Mesothelial cell of epicardium (in vitro differentiated cells): ENCODE measurements around the gene DOLPP1. TPM values are rescaled to one million over a fixed set of nuclear protein-coding genes. Genes with fewer than 3 reads are reported as not detected.
"Not testable (repeated sequence)": the region's sequence is repeated elsewhere in the genome, so short reads cannot be mapped to it uniquely, and the experiment has no call there.

Experiments
- DNase-seq, 2 experiments: peaks; one replicate each; pipeline ENCODE4 v3.0.0; 2021; ENCODE audit warnings: low spot score in 2 of 2; ENCODE audit not compliant: unreplicated experiment in 2 of 2
- H3K27ac Mint-ChIP-seq: 2 replicates; pipeline ENCODE4 v1.8.0; 2021; ENCODE audit warnings: mixed read lengths
- H3K27me3 Mint-ChIP-seq: 2 replicates; pipeline ENCODE4 v1.8.0; 2021; ENCODE audit warnings: low read depth, mixed read lengths
- H3K36me3 Mint-ChIP-seq: 2 replicates; pipeline ENCODE4 v1.8.0; 2021; ENCODE audit warnings: mixed read lengths
- H3K4me1 Mint-ChIP-seq: 2 replicates; pipeline ENCODE4 v1.8.0; 2021; ENCODE audit warnings: mixed read lengths
- H3K4me3 Mint-ChIP-seq: 2 replicates; pipeline ENCODE4 v1.8.0; 2021; ENCODE audit warnings: mild to moderate bottlenecking, moderate library complexity, mixed read lengths
- H3K9me3 Mint-ChIP-seq: 2 replicates; pipeline ENCODE4 v1.8.0; 2021; ENCODE audit warnings: mixed read lengths
- CTCF ChIP-seq: fragments of 200-600 bp; sonication (generic); IDR thresholded peaks from one replicate; pipeline ENCODE4 v1.5.0; 2021; ENCODE audit warnings: antibody characterized with exemption; ENCODE audit not compliant: unreplicated experiment
- total RNA-seq: library from RNA; stranded (reverse); gene quantifications from 3 replicates; pipeline ENCODE4 v1.2.1, GENCODE V29; 2021

DOLPP1 gene
- total RNA-seq, 1 donor from 2014 or later: 21.5 TPM

- Mint-ChIP-seq H3K4me1 (no peaks in the 10 kb centered on the region), H3K4me3 (no peak overlapping the region), H3K36me3 (peaks cover 33% of the 10 kb centered on the region), H3K9me3 (no peaks in the 10 kb centered on the region), H3K27me3 (no peaks in the 10 kb centered on the region), H3K27ac (no peak overlapping the region)
- no peak for DNase-seq
- TF ChIP-seq CTCF: no peak
These were observed 46.1 kb downstream of the DOLPP1 start for GRCh38 chr9:129126749-129127618.

GRCh38 chr9:129128689-129129088 lies 47.8 kb downstream of the DOLPP1 start:
- Mint-ChIP-seq H3K4me3 (no peak overlapping the region), H3K27me3 (no peaks in the 10 kb centered on the region), H3K9me3 (no peaks in the 10 kb centered on the region), H3K27ac (no peak overlapping the region), H3K36me3 (peaks cover 33% of the 10 kb centered on the region), H3K4me1 (no peaks in the 10 kb centered on the region)
- no peak for DNase-seq
- no peak for TF ChIP-seq CTCF

- not testable (repeated sequence) for H3K4me1 Mint-ChIP-seq, H3K27me3 Mint-ChIP-seq, DNase-seq, H3K9me3 Mint-ChIP-seq, H3K27ac Mint-ChIP-seq, H3K4me3 Mint-ChIP-seq
- H3K36me3 Mint-ChIP-seq: peaks cover 35% of the 10 kb centered on the region
These were observed 49.4 kb downstream of the DOLPP1 start for GRCh38 chr9:129130271-129130670.

- no peaks in the 10 kb centered on the region for H3K4me1 Mint-ChIP-seq
- DNase-seq: no peak
- no peak overlapping the region for H3K27ac Mint-ChIP-seq
- no peaks in the 10 kb centered on the region for H3K9me3 Mint-ChIP-seq
- H3K27me3 Mint-ChIP-seq: no peaks in the 10 kb centered on the region
- H3K4me3 Mint-ChIP-seq: no peak overlapping the region
- no peak for TF ChIP-seq CTCF
- peaks cover 35% of the 10 kb centered on the region for H3K36me3 Mint-ChIP-seq
These were observed 49.9 kb downstream of the DOLPP1 start for GRCh38 chr9:129130791-129131190.

- Mint-ChIP-seq H3K27me3 (no peaks in the 10 kb centered on the region), H3K9me3 (no peaks in the 10 kb centered on the region), H3K36me3 (peaks cover 33% of the 10 kb centered on the region), H3K4me3 (no peak overlapping the region), H3K27ac (no peak overlapping the region), H3K4me1 (no peaks in the 10 kb centered on the region)
- TF ChIP-seq CTCF: peak; percentile 91
- DNase-seq: peak; percentile 66 to 86
These were observed 50.6 kb downstream of the DOLPP1 start for GRCh38 chr9:129131300-129132145.

GRCh38 chr9:129133082-129133481 lies 52.2 kb downstream of the DOLPP1 start:
- DNase-seq: no peak
- Mint-ChIP-seq H3K27me3 (no peaks in the 10 kb centered on the region), H3K9me3 (no peaks in the 10 kb centered on the region), H3K27ac (no peak overlapping the region), H3K36me3 (peaks cover 33% of the 10 kb centered on the region), H3K4me1 (no peaks in the 10 kb centered on the region), H3K4me3 (no peak overlapping the region)
- no peak for TF ChIP-seq CTCF
